GM23338 (cell line): ENCODE data around the gene CNTN5.

Experiments used
- CTCF ChIP-seq, 2 experiments: fragments of 200-600 bp in 1 of 2; sonication (generic) in 1 of 2; conservative IDR thresholded peaks; 2 replicates each; pipeline versions ENCODE4 v1.5.1 to v1.6.1; 2016 to 2017; ENCODE audit warnings: antibody characterized with exemption in 2 of 2, low read depth in 2 of 2, mild to moderate bottlenecking in 2 of 2, moderate library complexity in 1 of 2
- EZH2 ChIP-seq: fragments of 200-600 bp; sonication (generic); IDR thresholded peaks from one replicate; pipeline ENCODE4 v1.8.0; 2017; ENCODE audit warnings: antibody characterized with exemption, mild to moderate bottlenecking, low read depth; ENCODE audit not compliant: unreplicated experiment
- REST ChIP-seq: IDR thresholded peaks from one replicate; pipeline ENCODE4 v1.6.1; 2018; ENCODE audit warnings: antibody characterized with exemption; ENCODE audit not compliant: unreplicated experiment
- ZNF331 ChIP-seq: fragments of 250-450 bp; sonication (Bioruptor Pico); IDR thresholded peaks from 2 replicates; pipeline ENCODE4 v1.5.0; 2020; ENCODE audit warnings: low read depth, mild to moderate bottlenecking, moderate library complexity
- TF ChIP-seq, protein P1 (sequence below): IDR thresholded peaks from 2 replicates; pipeline ENCODE4 v1.6.1; 2016; ENCODE audit warnings: antibody characterized with exemption

GRCh38 chr11:100094121-100094865, 1073.5 kb downstream of the CNTN5 start:
- TF ChIP-seq CTCF (conservative IDR thresholded peaks at IDR 0.05; ENCODE audit: low read depth in 2 of 2) (no peak), REST (no peak), EZH2 (no peak), ZNF331 (CRISPR knock-in tag) (no peak)
- TF ChIP-seq, protein P1, sequence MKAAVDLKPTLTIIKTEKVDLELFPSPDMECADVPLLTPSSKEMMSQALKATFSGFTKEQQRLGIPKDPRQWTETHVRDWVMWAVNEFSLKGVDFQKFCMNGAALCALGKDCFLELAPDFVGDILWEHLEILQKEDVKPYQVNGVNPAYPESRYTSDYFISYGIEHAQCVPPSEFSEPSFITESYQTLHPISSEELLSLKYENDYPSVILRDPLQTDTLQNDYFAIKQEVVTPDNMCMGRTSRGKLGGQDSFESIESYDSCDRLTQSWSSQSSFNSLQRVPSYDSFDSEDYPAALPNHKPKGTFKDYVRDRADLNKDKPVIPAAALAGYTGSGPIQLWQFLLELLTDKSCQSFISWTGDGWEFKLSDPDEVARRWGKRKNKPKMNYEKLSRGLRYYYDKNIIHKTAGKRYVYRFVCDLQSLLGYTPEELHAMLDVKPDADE = no peak
